HFF-Myc (cell line): Measurements from ENCODE around the gene CORIN.

Source experiments
- DNase-seq: peaks from one replicate; pipeline ENCODE4 v3.0.0-alpha.2; 2011; ENCODE audit warnings: low read depth; ENCODE audit errors: extremely low read depth
- H3K4me3 ChIP-seq: replicated peaks from 2 replicates; pipeline ENCODE4 v1.5.1; 2011; ENCODE audit warnings: low read depth, mild to moderate bottlenecking, control low read depth, low read length
- CTCF ChIP-seq: IDR thresholded peaks from 2 replicates; pipeline ENCODE4 v1.5.1; 2012; ENCODE audit warnings: mild to moderate bottlenecking, low read depth, low read length, control low read depth; ENCODE audit errors: missing control alignments

Gene CORIN

DNA sequence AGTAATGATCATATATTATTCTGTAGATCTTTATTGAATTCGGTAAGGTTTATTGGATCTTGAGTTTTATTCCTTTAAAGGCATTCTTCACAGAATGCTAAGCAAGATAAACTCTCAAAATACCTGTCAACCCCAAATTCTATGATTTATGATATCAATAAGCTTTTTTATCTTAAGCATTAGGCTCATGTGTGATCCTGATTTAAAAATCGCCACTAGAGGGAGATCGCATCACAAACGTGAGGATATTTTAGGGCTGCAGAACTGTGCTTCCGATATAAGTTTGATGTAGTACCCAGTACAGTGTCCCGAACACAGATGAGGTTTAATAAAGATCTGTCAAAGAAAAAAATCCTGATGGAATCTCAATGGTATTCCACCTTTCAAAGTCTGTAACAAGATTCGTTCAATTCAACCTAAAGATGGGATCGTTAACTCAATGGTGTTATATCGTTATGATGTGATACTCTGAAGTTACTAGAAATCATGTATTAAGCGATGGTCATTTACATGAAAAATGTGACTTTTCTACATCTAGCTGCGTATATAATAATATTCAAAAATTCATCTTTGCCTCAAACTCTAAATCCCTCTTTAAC lies 169.0 kb downstream of the CORIN start:
- peak; percentile 66 for TF ChIP-seq CTCF
- DNase-seq, result peak; percentile 41

DNA sequence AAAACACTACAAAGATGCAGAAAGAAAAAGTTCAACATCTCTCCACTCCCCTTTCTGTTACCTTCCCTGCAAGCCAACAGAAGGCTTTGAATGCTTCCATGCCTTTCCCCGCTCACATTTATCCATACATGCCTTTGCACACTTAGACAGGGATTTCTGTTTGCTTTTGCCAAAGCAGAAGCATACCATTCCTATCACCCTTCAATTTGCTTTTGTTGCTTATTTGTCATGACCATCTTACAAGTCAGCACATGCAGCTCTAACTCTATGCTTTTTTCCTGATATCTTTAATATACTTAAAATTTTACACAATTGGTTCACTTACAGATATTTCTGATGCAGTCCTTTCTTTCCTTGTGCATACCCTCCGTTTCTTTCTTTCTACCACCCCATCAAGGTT lies 169.6 kb downstream of the CORIN start:
- H3K4me3 ChIP-seq, result no peak overlapping the region
- TF ChIP-seq CTCF, result no peak
- no peak for DNase-seq

More for the DNA sequence above, 169.0 kb downstream of the CORIN start:
- H3K4me3 ChIP-seq, result no peak overlapping the region

DNA sequence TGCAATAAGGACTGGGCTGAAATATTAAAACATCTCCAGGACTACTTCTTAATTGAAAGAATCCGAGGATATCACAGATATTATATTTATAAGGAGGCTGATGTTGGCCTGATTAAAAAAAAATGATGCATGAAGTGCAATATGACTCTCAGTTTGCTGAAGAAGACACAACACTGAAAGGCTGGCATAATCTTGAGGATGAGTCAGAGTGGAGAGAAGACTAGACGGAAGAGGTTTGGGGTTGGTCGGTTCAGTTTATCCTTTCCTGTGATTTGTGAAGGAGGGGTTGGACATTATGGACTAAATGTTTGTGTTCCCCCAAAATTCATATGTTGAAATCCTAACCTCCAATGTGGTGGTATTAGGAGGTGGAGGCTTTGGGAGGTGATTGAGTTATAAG lies 170.3 kb downstream of the CORIN start:
- no peak for TF ChIP-seq CTCF
- H3K4me3 ChIP-seq, result no peak overlapping the region
- DNase-seq, result no peak

DNA sequence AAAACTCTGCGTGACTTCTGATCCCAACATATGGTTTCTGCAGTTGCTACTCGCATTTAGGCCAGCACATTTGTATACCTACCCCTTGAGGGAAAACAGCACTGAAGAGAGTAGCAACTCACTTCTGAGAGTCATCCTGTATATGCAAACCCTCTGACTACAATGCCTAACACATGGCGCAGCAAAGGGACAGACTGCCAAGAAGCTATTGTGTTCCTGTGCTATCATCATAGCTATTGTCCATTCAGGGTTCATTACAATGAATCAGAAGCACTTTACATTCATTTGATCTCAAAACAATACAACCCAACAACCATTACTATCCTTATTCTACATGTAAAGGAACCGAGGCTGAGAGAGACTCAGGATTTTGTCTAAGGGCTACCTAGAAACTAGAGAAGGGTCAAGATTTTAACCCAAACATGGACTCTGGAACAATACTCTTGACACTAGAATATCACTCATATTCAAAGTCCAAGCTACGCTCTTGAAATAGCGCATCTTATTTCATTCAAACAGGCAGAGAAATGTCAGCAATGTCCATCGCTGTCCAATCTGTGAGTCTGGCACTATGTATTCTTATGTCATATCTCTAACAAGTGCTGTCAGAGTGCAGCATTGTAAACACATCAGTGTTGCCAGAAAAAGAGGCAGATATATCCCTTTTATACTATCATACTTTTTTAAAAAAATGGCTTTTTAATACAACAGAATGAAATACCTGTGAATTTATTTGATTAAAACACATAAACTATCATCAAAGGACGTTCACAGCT lies 173.6 kb downstream of the CORIN start:
- TF ChIP-seq CTCF, result no peak
- no peak overlapping the region for H3K4me3 ChIP-seq
- no peak for DNase-seq

- no peak for DNase-seq
- TF ChIP-seq CTCF, result peak; percentile 38
- H3K4me3 ChIP-seq, result no peak overlapping the region
Observed at GRCh38 chr4:47662975-47663374, 174.9 kb downstream of the CORIN start.

- no peak overlapping the region for H3K4me3 ChIP-seq
- TF ChIP-seq CTCF, result no peak
- DNase-seq, result no peak
Observed at GRCh38 chr4:47661741-47662140, 176.1 kb downstream of the CORIN start.
